SK-N-SH treated with all-trans-retinoic acid at 6 μM for 48 hours (cell line): ENCODE results near the gene SMYD3.
A peak's percentile ranks its signal among the peaks of the same experiment; 100 is the strongest.

ENCODE experiments used
- ATAC-seq: fragments of 200-7000 bp; cut with Tn5 transposase; 3 replicates; pipeline ENCODE4 v1.9.1; 2020; ENCODE audit warnings: mild to moderate bottlenecking, moderate library complexity
- ARNTL ChIP-seq: fragments of 450-650 bp; formaldehyde crosslinking; IDR thresholded peaks from 2 replicates; pipeline ENCODE4 v1.5.0; 2020; ENCODE audit warnings: low read depth, mild to moderate bottlenecking, moderate library complexity, borderline replicate concordance
- BACH2 ChIP-seq: fragments of 250-450 bp; sonication (Bioruptor Pico); IDR thresholded peaks from 2 replicates; pipeline ENCODE4 v1.9.0; 2021; ENCODE audit warnings: mild to moderate bottlenecking, borderline replicate concordance
- ISL1 ChIP-seq: fragments of 250-450 bp; sonication (Bioruptor Pico); IDR thresholded peaks from 2 replicates; pipeline ENCODE4 v2.1.2; 2022; ENCODE audit warnings: mild to moderate bottlenecking, moderate library complexity
- OSR1 ChIP-seq: fragments of 250-450 bp; sonication (Bioruptor Pico); IDR thresholded peaks from 2 replicates; pipeline ENCODE4 v1.8.0; 2022; ENCODE audit warnings: moderate library complexity, mild to moderate bottlenecking, inconsistent platforms
- RARB ChIP-seq: fragments of 250-450 bp; sonication (Bioruptor Pico); IDR thresholded peaks from 2 replicates; pipeline ENCODE4 v1.8.0; 2021; ENCODE audit warnings: mild to moderate bottlenecking, moderate library complexity
- SNAI2 ChIP-seq: fragments of 250-450 bp; sonication (Bioruptor Pico); IDR thresholded peaks from 2 replicates; pipeline ENCODE4 v1.5.0; 2020; ENCODE audit warnings: mild to moderate bottlenecking, moderate library complexity
- TCF4 ChIP-seq: fragments of 250-450 bp; sonication (Bioruptor Pico); IDR thresholded peaks from 2 replicates; pipeline ENCODE4 v1.8.0; 2021; ENCODE audit warnings: mild to moderate bottlenecking, moderate library complexity, borderline replicate concordance
- TOX ChIP-seq: fragments of 250-450 bp; sonication (Bioruptor Pico); IDR thresholded peaks from 2 replicates; pipeline ENCODE4 v1.8.0; 2021; ENCODE audit warnings: mild to moderate bottlenecking, moderate library complexity, borderline replicate concordance
- ZC3H10 ChIP-seq: fragments of 250-450 bp; sonication (Bioruptor Pico); IDR thresholded peaks from 2 replicates; pipeline ENCODE4 v1.5.1; 2021; ENCODE audit warnings: mild to moderate bottlenecking, moderate library complexity
- ZFP3 ChIP-seq: fragments of 250-450 bp; sonication (Bioruptor Pico); IDR thresholded peaks from 2 replicates; pipeline ENCODE4 v1.5.0; 2020; ENCODE audit warnings: mild to moderate bottlenecking, moderate library complexity
- ZFP30 ChIP-seq: fragments of 450-650 bp; formaldehyde crosslinking; IDR thresholded peaks from 2 replicates; pipeline ENCODE4 v1.5.0; 2022; ENCODE audit warnings: mild to moderate bottlenecking, moderate library complexity
- ZNF565 ChIP-seq: fragments of 450-650 bp; formaldehyde crosslinking; conservative IDR thresholded peaks from 2 replicates; pipeline ENCODE4 v1.5.0; 2020; ENCODE audit warnings: low read depth, mild to moderate bottlenecking, moderate library complexity
- ZNF70 ChIP-seq: fragments of 450-650 bp; formaldehyde crosslinking; IDR thresholded peaks from 2 replicates; pipeline ENCODE4 v1.5.0; 2020; ENCODE audit warnings: mild to moderate bottlenecking, moderate library complexity
- ZNF8 ChIP-seq: fragments of 450-650 bp; formaldehyde crosslinking; IDR thresholded peaks from 2 replicates; pipeline ENCODE4 v1.5.0; 2020; ENCODE audit warnings: mild to moderate bottlenecking, moderate library complexity
- TF ChIP-seq, protein P1 (sequence below): fragments of 250-450 bp; sonication (Bioruptor Pico); IDR thresholded peaks from 2 replicates; pipeline ENCODE4 v1.8.0; 2021; ENCODE audit warnings: low read depth, mild to moderate bottlenecking, moderate library complexity, borderline replicate concordance
- TF ChIP-seq, protein P2 (sequence below): fragments of 250-450 bp; sonication (Bioruptor Pico); IDR thresholded peaks from 2 replicates; pipeline ENCODE4 v1.5.1; 2020; ENCODE audit warnings: low read depth, mild to moderate bottlenecking, moderate library complexity
- TF ChIP-seq, protein P3 (sequence below): fragments of 250-450 bp; sonication (Bioruptor Pico); IDR thresholded peaks from 2 replicates; pipeline ENCODE4 v1.5.0; 2020; ENCODE audit warnings: mild to moderate bottlenecking, moderate library complexity
- TF ChIP-seq, protein P4 (sequence below): fragments of 250-450 bp; sonication (Bioruptor Pico); IDR thresholded peaks from 2 replicates; pipeline ENCODE4 v1.8.0; 2020; ENCODE audit warnings: mild to moderate bottlenecking, moderate library complexity, borderline replicate concordance

Gene SMYD3

DNA sequence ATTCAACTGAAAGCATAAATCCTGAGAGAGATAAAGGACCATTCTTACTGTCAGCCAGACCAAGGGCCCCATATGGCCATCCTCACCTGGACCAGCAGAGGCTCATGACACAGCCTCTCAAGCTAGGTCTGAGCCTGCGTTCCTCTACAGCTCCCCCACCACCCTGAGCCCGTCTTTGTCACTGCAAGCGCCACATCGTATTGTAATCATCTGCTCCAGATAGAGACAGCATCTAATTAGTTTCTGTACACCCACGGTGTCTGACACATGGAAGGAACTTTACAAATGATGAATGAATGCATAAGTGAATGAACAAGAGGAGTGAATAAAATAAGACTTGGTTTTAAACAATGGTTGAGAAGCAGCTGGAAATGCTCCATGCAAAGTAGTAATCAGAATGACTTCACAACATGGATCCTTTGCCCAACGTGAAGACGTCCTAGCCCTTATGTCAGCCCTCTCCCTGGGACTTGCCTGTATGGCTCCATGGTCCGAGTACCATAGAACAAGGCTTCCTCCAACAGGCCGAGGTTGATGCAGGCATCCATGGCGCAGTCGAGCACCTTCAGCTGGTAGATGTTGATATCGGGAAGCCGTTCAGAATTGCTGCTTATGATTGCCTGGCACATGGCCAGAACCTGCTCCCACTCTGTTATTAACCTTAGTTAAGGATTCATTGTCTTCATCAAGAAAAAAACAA, 648.9 kb downstream of the SMYD3 start:
- ATAC-seq = no peak

DNA sequence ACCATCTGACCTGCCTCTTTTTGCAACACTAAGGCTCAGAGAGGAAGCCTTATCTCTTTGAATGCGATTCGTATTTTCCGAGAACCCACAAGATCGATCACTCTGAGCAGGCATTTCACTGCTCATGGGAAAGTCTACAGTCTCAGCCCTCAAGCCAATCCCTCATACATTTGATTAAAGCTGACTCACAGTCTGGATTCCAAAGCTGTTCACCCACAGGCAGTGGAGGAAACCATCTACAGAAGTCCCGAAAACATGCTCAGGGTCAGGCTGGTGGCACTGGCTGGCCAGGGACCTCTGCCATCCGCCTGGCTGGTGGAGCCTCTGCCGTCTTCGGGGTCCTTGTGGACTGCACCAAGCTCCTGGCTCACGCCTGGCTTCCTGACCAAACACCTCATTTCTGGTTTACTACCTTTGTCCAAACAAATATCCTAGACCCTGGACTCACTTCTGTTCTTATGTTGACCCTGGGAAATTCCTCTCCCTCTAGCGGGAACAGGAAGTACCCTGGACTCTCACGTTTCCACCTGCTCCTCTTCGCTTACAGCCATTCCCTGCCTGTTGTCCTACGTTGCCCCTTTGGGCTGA, 650.0 kb downstream of the SMYD3 start:
- TF ChIP-seq ZC3H10 (CRISPR knock-in tag) (0 out of 2 replicates have a peak, but pooled peaks have one; percentile 21), TOX (CRISPR knock-in tag) (no peak)
- ATAC-seq = peak; percentile 34

More for the DNA sequence above, 648.9 kb downstream of the SMYD3 start:
- TF ChIP-seq ISL1 (CRISPR knock-in tag) = no peak
- TF ChIP-seq, protein P1, sequence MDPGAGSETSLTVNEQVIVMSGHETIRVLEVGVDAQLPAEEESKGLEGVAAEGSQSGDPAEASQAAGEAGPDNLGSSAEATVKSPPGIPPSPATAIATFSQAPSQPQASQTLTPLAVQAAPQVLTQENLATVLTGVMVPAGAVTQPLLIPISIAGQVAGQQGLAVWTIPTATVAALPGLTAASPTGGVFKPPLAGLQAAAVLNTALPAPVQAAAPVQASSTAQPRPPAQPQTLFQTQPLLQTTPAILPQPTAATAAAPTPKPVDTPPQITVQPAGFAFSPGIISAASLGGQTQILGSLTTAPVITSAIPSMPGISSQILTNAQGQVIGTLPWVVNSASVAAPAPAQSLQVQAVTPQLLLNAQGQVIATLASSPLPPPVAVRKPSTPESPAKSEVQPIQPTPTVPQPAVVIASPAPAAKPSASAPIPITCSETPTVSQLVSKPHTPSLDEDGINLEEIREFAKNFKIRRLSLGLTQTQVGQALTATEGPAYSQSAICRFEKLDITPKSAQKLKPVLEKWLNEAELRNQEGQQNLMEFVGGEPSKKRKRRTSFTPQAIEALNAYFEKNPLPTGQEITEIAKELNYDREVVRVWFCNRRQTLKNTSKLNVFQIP (CRISPR knock-in tag) = no peak
- no peak for TF ChIP-seq ZNF8 (CRISPR knock-in tag)
- no peak for TF ChIP-seq ARNTL (CRISPR knock-in tag)
- TF ChIP-seq BACH2 = no peak
- no peak for TF ChIP-seq ZC3H10 (CRISPR knock-in tag)
- TF ChIP-seq OSR1 (CRISPR knock-in tag) = no peak
- TF ChIP-seq, protein P2, sequence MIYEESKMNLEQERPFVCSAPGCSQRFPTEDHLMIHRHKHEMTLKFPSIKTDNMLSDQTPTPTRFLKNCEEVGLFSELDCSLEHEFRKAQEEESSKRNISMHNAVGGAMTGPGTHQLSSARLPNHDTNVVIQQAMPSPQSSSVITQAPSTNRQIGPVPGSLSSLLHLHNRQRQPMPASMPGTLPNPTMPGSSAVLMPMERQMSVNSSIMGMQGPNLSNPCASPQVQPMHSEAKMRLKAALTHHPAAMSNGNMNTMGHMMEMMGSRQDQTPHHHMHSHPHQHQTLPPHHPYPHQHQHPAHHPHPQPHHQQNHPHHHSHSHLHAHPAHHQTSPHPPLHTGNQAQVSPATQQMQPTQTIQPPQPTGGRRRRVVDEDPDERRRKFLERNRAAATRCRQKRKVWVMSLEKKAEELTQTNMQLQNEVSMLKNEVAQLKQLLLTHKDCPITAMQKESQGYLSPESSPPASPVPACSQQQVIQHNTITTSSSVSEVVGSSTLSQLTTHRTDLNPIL (CRISPR knock-in tag) = no peak
- no peak for TF ChIP-seq ZNF70 (CRISPR knock-in tag)
- no peak for TF ChIP-seq ZFP30 (CRISPR knock-in tag)
- no peak for TF ChIP-seq RARB (CRISPR knock-in tag)
- TF ChIP-seq, all 23 proteins: peak for 0

DNA sequence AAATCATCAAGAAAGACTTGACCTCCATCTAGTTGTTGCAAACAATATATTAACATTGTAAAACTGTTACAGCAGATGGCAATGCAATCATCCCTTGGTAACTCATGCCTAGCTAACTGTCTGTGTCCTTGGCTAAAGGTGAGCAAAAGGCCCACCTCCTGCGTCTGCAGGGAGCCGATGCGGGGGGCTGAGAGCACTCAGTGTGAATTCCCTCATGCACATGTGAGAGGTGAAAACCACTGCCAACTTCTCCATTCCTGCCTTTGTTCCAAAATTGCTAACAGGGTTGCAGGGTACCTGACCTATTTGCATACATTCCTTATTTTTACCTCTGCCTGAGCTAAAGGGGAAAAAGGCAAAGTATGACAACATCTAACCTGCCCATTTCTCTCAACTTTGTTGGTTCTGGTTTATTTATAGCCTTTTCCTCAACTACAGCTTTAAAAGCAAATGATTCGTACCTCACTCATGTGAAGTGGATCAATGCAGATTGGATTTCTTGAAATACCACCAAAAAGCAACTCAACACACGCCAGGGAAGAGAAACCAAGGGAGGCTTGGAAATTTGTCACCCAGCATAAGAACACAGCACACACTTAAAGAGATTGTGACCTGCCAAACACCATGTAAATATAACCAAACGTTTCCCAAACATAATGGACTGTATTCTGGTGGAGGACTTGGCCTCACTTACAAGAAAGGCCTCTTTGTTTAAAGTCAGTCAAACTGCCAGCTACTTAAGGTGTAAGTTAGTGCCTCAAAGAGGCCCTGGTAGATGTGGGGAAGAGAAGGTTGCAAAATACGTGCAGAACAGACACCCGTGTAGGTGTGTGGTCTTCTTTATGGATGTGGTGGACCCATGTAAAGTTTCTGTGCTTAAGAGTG, 651.0 kb downstream of the SMYD3 start:
- TF ChIP-seq, protein P1 (CRISPR knock-in tag) = no peak
- TF ChIP-seq ZNF70 (CRISPR knock-in tag) (no peak), OSR1 (CRISPR knock-in tag) (no peak), SNAI2 (CRISPR knock-in tag) (no peak), ZC3H10 (CRISPR knock-in tag) (no peak), ZFP3 (CRISPR knock-in tag) (no peak), ZNF8 (CRISPR knock-in tag) (no peak), ZNF565 (no peak), ARNTL (CRISPR knock-in tag) (no peak), TCF4 (CRISPR knock-in tag) (no peak)
- TF ChIP-seq, protein P3, sequence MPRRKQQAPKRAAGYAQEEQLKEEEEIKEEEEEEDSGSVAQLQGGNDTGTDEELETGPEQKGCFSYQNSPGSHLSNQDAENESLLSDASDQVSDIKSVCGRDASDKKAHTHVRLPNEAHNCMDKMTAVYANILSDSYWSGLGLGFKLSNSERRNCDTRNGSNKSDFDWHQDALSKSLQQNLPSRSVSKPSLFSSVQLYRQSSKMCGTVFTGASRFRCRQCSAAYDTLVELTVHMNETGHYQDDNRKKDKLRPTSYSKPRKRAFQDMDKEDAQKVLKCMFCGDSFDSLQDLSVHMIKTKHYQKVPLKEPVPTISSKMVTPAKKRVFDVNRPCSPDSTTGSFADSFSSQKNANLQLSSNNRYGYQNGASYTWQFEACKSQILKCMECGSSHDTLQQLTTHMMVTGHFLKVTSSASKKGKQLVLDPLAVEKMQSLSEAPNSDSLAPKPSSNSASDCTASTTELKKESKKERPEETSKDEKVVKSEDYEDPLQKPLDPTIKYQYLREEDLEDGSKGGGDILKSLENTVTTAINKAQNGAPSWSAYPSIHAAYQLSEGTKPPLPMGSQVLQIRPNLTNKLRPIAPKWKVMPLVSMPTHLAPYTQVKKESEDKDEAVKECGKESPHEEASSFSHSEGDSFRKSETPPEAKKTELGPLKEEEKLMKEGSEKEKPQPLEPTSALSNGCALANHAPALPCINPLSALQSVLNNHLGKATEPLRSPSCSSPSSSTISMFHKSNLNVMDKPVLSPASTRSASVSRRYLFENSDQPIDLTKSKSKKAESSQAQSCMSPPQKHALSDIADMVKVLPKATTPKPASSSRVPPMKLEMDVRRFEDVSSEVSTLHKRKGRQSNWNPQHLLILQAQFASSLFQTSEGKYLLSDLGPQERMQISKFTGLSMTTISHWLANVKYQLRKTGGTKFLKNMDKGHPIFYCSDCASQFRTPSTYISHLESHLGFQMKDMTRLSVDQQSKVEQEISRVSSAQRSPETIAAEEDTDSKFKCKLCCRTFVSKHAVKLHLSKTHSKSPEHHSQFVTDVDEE (CRISPR knock-in tag) = no peak
- TF ChIP-seq, protein P4, sequence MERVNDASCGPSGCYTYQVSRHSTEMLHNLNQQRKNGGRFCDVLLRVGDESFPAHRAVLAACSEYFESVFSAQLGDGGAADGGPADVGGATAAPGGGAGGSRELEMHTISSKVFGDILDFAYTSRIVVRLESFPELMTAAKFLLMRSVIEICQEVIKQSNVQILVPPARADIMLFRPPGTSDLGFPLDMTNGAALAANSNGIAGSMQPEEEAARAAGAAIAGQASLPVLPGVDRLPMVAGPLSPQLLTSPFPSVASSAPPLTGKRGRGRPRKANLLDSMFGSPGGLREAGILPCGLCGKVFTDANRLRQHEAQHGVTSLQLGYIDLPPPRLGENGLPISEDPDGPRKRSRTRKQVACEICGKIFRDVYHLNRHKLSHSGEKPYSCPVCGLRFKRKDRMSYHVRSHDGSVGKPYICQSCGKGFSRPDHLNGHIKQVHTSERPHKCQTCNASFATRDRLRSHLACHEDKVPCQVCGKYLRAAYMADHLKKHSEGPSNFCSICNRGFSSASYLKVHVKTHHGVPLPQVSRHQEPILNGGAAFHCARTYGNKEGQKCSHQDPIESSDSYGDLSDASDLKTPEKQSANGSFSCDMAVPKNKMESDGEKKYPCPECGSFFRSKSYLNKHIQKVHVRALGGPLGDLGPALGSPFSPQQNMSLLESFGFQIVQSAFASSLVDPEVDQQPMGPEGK (CRISPR knock-in tag) = no peak
- ATAC-seq = no peak
